SK-N-SH treated with all-trans-retinoic acid at 6 μM for 48 hours (cell line): ENCODE data around the gene DENND6A.
"Not testable (repeated sequence)": the region's sequence is repeated elsewhere in the genome, so short reads cannot be mapped to it uniquely, and the experiment has no call there.

Experiments used
- ARNTL ChIP-seq: fragments of 450-650 bp; formaldehyde crosslinking; IDR thresholded peaks from 2 replicates; pipeline ENCODE4 v1.5.0; 2020; ENCODE audit warnings: low read depth, mild to moderate bottlenecking, moderate library complexity, borderline replicate concordance
- BACH2 ChIP-seq: fragments of 250-450 bp; sonication (Bioruptor Pico); IDR thresholded peaks from 2 replicates; pipeline ENCODE4 v1.9.0; 2021; ENCODE audit warnings: mild to moderate bottlenecking, borderline replicate concordance
- CSDC2 ChIP-seq: fragments of 250-450 bp; sonication (Bioruptor Pico); IDR thresholded peaks from 2 replicates; pipeline ENCODE4 v1.5.0; 2020; ENCODE audit warnings: mild to moderate bottlenecking, moderate library complexity
- ESRRG ChIP-seq: fragments of 250-450 bp; sonication (Bioruptor Pico); IDR thresholded peaks from 2 replicates; pipeline ENCODE4 v1.6.1; 2021; ENCODE audit warnings: mild to moderate bottlenecking
- ISL1 ChIP-seq: fragments of 250-450 bp; sonication (Bioruptor Pico); IDR thresholded peaks from 2 replicates; pipeline ENCODE4 v2.1.2; 2022; ENCODE audit warnings: mild to moderate bottlenecking, moderate library complexity
- PATZ1 ChIP-seq: fragments of 250-450 bp; sonication (Bioruptor Pico); IDR thresholded peaks from 2 replicates; pipeline ENCODE4 v1.8.0; 2020; ENCODE audit warnings: mild to moderate bottlenecking, moderate library complexity, borderline replicate concordance
- PPARA ChIP-seq: fragments of 250-450 bp; sonication (Bioruptor Pico); IDR thresholded peaks from 2 replicates; pipeline ENCODE4 v1.5.0; 2020; ENCODE audit warnings: mild to moderate bottlenecking, borderline replicate concordance
- RARB ChIP-seq: fragments of 250-450 bp; sonication (Bioruptor Pico); IDR thresholded peaks from 2 replicates; pipeline ENCODE4 v1.8.0; 2021; ENCODE audit warnings: mild to moderate bottlenecking, moderate library complexity
- TSHZ2 ChIP-seq: fragments of 250-450 bp; sonication (Bioruptor Pico); IDR thresholded peaks from 2 replicates; pipeline ENCODE4 v1.5.0; 2020; ENCODE audit warnings: mild to moderate bottlenecking, moderate library complexity
- ZC3H10 ChIP-seq: fragments of 250-450 bp; sonication (Bioruptor Pico); IDR thresholded peaks from 2 replicates; pipeline ENCODE4 v1.5.1; 2021; ENCODE audit warnings: mild to moderate bottlenecking, moderate library complexity
- ZFP30 ChIP-seq: fragments of 450-650 bp; formaldehyde crosslinking; IDR thresholded peaks from 2 replicates; pipeline ENCODE4 v1.5.0; 2022; ENCODE audit warnings: mild to moderate bottlenecking, moderate library complexity

- TF ChIP-seq BACH2 (CRISPR knock-in tag); PPARA (CRISPR knock-in tag); RARB (CRISPR knock-in tag); CSDC2 (CRISPR knock-in tag); TSHZ2 (CRISPR knock-in tag); PATZ1; ESRRG (CRISPR knock-in tag); ZFP30 (CRISPR knock-in tag); ZC3H10 (CRISPR knock-in tag); ISL1; ARNTL (CRISPR knock-in tag): not testable (repeated sequence)
Observed at GRCh38 chr3:57611870-57612269, 81.0 kb downstream of the DENND6A start.
